Spleen (tissue), 3 donors: ENCODE measurements around the gene ALDH5A1.

Source experiments
- POLR2A ChIP-seq, 3 donors: fragments of 450-650 bp; IDR thresholded peaks; one replicate each; pipeline ENCODE4 v1.5.1; 2017; ENCODE audit warnings: antibody characterized with exemption in 3 of 3, mild to moderate bottlenecking in 1 of 3
- POLR2AphosphoS5 ChIP-seq, 3 donors: sonication (generic); formaldehyde crosslinking; IDR thresholded peaks; one replicate each; pipeline ENCODE4 v1.5.1; 2017; ENCODE audit warnings: antibody characterized with exemption in 3 of 3

DNA sequence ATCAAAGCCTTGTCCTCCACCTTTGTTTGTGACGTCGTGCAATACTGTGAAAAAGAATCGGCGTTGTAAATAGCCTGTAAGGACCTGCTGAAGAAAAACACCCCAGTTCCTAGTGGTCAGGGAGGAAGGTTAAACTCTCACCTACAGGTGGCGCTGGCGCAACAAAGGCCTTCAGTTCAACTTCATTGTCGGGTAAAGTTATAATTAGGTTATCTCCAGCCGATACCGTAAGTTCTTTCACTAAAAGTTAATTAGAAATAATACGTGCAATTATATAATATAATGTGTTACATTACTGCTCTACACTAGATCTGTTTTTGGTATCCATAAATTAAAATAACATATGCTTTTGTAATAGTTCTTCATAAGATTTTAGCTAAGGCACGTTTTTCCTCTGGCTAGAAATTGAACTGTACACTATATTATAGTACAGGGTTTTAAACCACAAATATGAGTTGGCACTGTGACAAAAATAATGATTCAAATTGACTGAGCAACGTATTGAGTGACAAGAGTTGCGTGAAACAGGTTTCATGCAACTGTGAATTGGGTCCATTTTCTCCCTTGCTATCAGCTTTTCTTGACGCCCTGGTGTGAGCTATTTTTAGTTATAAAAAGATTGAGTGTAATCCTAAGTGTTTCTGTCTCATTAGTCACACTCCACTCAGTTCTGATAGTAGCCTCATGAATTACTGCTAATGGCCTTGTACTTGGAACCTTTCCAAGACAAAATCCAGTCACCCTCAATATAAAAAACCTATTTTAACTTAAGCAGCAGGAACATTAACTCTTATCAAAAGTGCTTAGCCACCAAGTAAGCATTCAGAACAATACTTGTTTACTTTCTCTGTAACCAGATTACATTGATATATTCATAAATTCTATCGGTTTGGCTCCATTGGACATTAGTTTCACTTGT is 89.0 kb downstream of the ALDH5A1 start:
- no peak for TF ChIP-seq POLR2A (IDR thresholded peaks at IDR 0.05)
- TF ChIP-seq POLR2AphosphoS5 (IDR thresholded peaks at IDR 0.05), result no peak
